ENCODE measurements around the gene HSF2BP.

GRCh38 chr21:43602266-43603232 is 56.7 kb downstream of the HSF2BP start:
- TF ChIP-seq POLR2A (IDR thresholded peaks at IDR 0.05) (no peak), CTCF (IDR thresholded peaks at IDR 0.05) (no peak)

Measured in tibial nerve (tissue), 3 donors.